AG04449 (cell line): ENCODE data around the gene TMEM128.
A peak's percentile ranks its signal among the peaks of the same experiment; 100 is the strongest.

Source experiments
- CTCF ChIA-PET: fragments of 350-600 bp; formaldehyde crosslinking; extraction: SDS; loops from one replicate; lab custom pipeline; 2021; ENCODE audit warnings: antibody characterized with exemption; lab: Yijun Ruan, JAX
- POLR2A ChIA-PET: fragments of 400-600, 350-600 bp; formaldehyde crosslinking; extraction: SDS; loops from one replicate; lab custom pipeline; 2020; ENCODE audit warnings: antibody characterized with exemption, inconsistent platforms; lab: Yijun Ruan, JAX
- DNase-seq: peaks from one replicate; pipeline ENCODE4 v3.0.0-alpha.2; 2010; ENCODE audit warnings: low read depth, low spot score
- H3K4me3 ChIP-seq: 2 replicates; pipeline ENCODE4 v1.5.1; 2011; ENCODE audit warnings: low read depth, mild to moderate bottlenecking, control low read depth, low read length
- CTCF ChIP-seq: IDR thresholded peaks from one replicate; pipeline ENCODE4 v1.5.1; 2011; ENCODE audit warnings: mild to moderate bottlenecking, moderate library complexity, low read length, control low read depth, inconsistent platforms; ENCODE audit not compliant: insufficient read depth; ENCODE audit errors: missing control alignments

TMEM128 gene

GRCh38 chr4:4248029-4248884 lies at the start of gene TMEM128:
TSS of gene TMEM128 (minus strand) at chr4:4248223. CDS start at chr4:4248202, 21 bp downstream.
- peak; percentile 3 for TF ChIP-seq CTCF
- POLR2A ChIA-PET, result interaction anchor here (1.2 kb wide), 1 partner anchor 37 kb away, joined by 4 read pairs; no protein-coding TSS in a partner anchor
- DNase-seq, result peak; percentile 55
- H3K4me3 ChIP-seq, result peak within 1 kb of the TSS; percentile 77
- CTCF ChIA-PET, result interaction anchor here (0.8 to 6.1 kb wide), 7 partner anchors 11 to 183 kb away, joined by 3 to 54 read pairs (median 6); no protein-coding TSS in a partner anchor

- H3K4me3 ChIP-seq, result no peak overlapping the region
- ChIA-PET CTCF (no interaction called here), POLR2A (no interaction called here)
- TF ChIP-seq CTCF, result no peak
- DNase-seq, result no peak
These were observed 48.3 kb upstream of the TMEM128 start for GRCh38 chr4:4296283-4296846.

- H3K4me3 ChIP-seq, result no peak overlapping the region
- no peak for DNase-seq
- ChIA-PET CTCF (interaction anchor here (0.8 to 1.2 kb wide), 2 partner anchors 10 to 38 kb away, joined by 3 to 4 read pairs; no protein-coding TSS in a partner anchor), POLR2A (no interaction called here)
- TF ChIP-seq CTCF, result no peak
These were observed 45.3 kb upstream of the TMEM128 start for GRCh38 chr4:4293279-4293678.

GRCh38 chr4:4289941-4290850 lies 42.2 kb upstream of the TMEM128 start, which contains the start of the genes LYAR and ZBTB49:
TSS of gene LYAR (minus strand) at chr4:4290154. CDS start at chr4:4283742, 6,412 bp downstream.
TSS of gene ZBTB49 (plus strand) at chr4:4290251. CDS start at chr4:4299946, 9,695 bp downstream.
- peak; percentile 14 for DNase-seq
- H3K4me3 ChIP-seq, result peak within 1 kb of the TSS; percentile 96
- CTCF ChIA-PET, result interaction anchor here (0.7 to 1.1 kb wide), 4 partner anchors 8 to 141 kb away, joined by 3 to 4 read pairs (median 3); no protein-coding TSS in a partner anchor
- no peak for TF ChIP-seq CTCF
- POLR2A ChIA-PET, result interaction anchor here (0.6 kb wide), 1 partner anchor 1091 kb away, joined by 3 read pairs; no protein-coding TSS in a partner anchor

GRCh38 chr4:4289597-4289940 lies 41.5 kb upstream of the TMEM128 start:
- TF ChIP-seq CTCF, result no peak
- no peak for DNase-seq
- peak overlapping the region; percentile 96 for H3K4me3 ChIP-seq
- ChIA-PET POLR2A (interaction anchor here (0.6 kb wide), 1 partner anchor 1092 kb away, joined by 3 read pairs; no protein-coding TSS in a partner anchor), CTCF (interaction anchor here (0.7 to 1.1 kb wide), 4 partner anchors 8 to 141 kb away, joined by 3 to 4 read pairs (median 3); no protein-coding TSS in a partner anchor)
